CD4-positive, alpha-beta T cell treated with Interleukin-15 for 4 hours (primary cell): ENCODE results near the gene OSBP2.
"Not testable (repeated sequence)": the region's sequence is repeated elsewhere in the genome, so short reads cannot be mapped to it uniquely, and the experiment has no call there.

ENCODE experiments used
- DNase-seq: peaks from one replicate; pipeline ENCODE4 v3.0.0-alpha.2; 2020; ENCODE audit warnings: low spot score

Gene OSBP2

GRCh38 chr22:30679895-30680690 lies 14.6 kb upstream of the OSBP2 start:
- not testable (repeated sequence) for DNase-seq

DNA sequence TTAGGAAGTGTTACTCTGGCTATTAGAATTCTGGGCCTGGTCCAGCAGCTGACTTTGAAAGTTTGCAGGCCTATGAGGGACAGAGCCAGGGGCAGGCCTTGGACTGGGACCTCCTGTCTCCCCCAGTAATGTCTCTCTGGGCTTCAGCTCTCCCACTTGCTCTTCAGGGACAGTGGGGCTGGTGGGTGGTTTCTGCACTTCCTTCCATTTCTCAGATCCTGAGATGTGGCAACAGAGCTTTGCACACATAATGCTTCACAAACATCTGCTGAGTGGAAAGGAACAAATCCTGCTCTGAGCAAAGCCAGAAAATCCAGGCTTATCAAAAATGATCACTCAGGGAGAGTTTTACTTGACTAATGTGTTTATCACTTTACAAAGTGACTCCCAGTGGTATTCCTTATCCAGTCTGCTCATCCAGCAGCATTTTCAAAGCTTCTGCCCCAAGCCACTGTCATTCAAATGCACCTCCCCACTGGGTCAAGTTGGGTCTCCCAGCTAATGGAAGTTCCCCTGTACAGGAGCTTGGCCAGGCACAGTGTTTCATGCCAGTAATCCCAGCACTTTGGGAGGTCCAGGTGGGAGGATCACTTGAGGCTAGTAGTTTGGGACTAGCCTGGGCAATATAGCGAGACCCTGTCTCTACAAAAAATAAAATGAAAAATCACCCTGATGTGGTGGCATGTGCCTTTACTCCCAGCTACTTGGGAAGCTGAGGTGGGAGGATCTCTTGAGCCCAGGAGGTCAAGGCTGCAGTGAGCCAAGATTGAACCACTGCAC lies 13.5 kb upstream of the OSBP2 start:
- no peak for DNase-seq

- DNase-seq: no peak
These were observed 12.8 kb upstream of the OSBP2 start for GRCh38 chr22:30681831-30682230.

DNA sequence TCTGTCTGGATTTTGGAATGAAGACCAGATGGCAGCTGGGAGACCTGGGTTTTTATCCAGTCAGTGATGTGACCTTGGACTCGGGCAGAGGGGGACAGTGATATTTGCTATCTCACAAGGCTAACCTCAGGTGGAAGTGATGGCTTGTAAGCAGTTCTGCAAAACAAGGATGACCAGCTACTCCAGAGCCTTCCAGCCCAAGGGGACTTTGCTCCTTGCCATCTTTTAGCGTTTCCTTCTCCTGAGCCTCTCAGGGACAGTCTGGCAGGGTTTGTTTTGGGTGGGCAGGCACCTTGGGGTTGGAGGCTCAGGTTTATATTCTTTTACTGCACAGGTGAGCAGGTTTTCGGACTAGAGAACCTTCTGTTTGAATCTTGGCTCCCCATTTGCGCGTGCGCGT lies 9.5 kb upstream of the OSBP2 start:
- DNase-seq: no peak

DNA sequence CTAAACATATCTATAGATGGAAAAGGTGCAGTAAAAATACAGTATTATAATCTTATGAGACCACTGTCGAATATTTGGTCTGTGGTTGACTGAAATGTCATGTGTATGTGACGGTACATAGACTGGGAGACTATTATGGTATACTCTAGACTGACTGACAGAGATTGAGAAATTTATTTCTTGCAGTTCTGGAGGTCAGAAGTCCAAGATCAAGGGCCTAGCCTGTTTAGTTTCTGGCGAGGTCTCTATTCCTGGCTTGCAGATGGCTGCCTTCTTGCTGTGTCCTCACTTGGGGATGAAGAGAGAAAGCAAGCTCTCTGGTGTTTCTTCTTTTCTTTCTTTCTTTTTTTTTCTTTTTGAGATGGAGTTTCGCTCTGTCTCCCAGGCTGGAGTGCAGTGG lies 7.3 kb upstream of the OSBP2 start:
- no peak for DNase-seq

DNA sequence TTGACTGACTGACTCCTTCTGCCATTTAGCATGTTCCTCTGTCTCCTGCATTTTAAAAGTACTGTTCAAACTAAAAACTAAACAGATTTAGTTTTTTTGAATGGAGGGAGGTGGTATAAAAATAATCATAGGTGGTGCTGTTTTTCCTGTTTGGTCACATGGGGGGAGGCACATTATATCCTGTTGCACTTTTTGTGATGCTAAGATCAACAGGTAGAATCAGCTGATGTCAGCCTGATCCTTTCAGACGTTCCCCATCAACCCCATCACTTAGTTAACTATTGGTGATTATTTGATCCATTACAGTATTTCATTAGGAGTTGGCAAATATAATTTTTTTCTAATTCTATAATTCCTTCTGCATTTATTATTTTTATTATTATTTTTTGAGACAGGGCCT lies 5.1 kb upstream of the OSBP2 start:
- no peak for DNase-seq

GRCh38 chr22:30691204-30691603 lies 3.5 kb upstream of the OSBP2 start:
- no peak for DNase-seq

GRCh38 chr22:30694171-30694639 lies 469 bp upstream of the OSBP2 start:
- peak; percentile 45 for DNase-seq

DNA sequence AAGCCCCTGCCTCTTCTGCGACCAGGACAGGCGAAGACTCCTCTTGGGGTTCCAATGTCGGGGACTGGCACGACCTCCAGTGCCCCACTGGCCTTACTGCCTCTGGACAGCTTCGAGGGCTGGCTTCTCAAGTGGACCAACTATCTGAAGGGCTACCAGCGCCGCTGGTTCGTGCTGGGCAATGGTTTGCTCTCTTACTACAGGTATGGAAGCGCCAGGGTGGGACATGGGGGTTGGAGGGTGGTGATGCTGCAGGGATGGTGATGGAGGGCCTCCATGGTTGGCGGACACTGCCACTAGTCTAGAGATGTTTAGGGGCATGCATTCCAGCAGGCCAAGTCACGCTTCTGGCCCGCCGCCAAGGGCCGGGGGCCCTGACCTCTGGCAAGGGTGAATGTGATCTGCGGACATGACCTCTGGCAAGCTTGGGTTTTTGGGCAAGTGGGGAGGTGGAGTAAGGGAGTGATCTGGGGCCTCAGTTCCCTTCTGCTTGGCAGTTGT lies 727 bp downstream of the OSBP2 start:
- no peak for DNase-seq

GRCh38 chr22:30695871-30696655 lies 1.4 kb downstream of the OSBP2 start:
- DNase-seq: no peak

DNA sequence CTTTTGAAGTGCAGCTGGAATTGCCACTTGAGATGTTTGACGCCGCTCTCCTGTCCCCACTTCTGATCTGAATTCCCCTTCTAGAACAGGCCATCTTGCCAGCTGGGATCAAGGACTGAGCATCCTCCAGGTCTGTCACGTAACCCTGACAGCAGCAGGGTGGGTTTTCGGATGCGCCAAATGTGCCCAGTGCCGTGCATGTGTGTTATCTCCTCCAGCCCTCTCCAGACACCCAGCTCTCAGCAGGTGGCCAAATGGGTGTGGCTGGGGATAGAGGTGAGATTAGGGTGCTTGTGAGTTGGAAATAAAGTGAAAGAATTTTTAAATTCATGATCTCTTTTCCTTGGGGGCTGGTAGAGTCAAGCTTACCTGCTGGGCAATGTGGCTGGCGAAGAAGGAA lies 3.3 kb downstream of the OSBP2 start:
- no peak for DNase-seq

- DNase-seq: no peak
These were observed 7.2 kb downstream of the OSBP2 start for GRCh38 chr22:30701872-30702271.

GRCh38 chr22:30702856-30703255 lies 8.2 kb downstream of the OSBP2 start:
- no peak for DNase-seq

DNA sequence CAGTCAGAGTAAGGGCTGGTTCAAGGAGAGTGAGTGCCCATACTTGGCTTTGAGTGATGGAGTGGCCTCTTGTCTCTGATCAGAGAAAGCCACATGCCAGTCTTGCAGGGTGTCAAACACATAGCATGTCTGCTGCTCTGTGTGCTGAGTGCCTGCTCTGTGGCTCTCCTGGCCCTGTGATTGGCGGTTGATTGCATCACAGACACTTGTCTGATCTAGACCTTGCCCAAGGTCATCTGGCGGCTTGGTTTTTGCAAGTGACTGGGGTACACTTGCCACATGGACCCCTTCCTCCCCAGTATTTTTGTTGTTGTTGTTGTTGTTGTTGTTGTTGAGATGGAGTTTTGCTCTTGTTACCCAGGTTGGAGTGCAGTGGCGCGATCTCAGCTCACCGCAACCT lies 10.3 kb downstream of the OSBP2 start:
- DNase-seq: no peak

DNA sequence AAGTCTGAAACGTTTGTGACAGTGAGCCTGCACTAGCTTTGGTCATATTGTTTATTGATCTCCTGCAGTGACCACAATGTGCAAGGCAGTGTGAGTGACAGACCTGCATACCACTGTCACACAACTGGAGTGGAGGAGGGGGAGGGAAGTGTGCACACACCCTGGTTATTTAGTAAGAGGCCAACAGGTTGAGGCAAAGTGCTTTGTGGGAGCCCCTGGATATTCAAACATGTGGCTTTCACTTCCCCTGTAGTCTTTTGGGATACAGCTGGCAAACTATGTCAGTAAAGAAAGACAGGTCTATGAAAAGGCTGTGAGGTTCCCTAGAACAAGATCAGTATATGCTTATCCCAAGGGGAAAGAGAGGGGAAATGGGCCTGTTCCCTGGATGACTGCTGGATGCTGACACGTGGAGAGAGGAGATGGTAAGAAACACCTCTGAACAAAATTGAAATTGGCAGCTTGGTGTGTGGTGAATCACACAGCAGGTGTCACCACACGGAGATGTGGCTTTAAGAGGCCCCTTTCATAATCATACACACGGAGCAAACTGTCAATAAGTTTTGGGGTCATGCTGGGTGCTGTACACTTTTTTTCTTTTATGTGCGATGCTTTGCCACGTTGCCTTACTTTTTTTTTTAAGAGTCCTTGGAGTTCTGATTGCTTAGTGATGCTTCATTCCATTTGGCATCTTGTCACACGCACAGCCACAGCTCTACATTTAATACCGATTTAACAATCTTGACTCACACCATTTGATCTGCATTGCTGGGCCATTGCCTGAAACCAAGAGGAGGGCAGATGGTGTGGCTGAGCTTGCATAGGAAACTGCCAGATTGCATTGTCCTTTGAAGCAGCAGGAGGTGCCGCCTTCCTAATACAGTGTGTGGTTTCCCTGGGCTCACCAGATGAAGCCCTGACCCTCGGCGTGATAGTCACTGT lies 11.3 kb downstream of the OSBP2 start:
- DNase-seq: no peak

DNA sequence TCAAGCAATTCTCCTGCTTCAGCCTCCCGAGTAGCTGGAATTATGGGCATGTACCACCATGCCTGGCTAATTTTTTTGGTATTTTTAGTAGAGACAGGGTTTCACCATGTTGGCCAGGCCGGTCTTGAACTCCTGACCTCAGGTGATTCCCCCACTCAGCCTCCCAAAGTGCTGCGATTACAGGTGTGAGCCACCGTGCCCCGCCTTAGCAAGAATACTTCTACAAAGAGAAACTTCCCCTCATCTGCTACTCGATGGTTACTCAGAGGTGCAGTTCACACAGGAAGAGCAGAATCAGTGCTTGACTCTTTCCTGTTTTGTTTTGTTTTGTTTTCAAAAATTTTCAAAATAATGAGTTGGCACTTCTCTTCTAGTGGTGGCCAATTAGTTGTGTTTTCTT lies 15.3 kb downstream of the OSBP2 start:
- peak; percentile 53 for DNase-seq

DNA sequence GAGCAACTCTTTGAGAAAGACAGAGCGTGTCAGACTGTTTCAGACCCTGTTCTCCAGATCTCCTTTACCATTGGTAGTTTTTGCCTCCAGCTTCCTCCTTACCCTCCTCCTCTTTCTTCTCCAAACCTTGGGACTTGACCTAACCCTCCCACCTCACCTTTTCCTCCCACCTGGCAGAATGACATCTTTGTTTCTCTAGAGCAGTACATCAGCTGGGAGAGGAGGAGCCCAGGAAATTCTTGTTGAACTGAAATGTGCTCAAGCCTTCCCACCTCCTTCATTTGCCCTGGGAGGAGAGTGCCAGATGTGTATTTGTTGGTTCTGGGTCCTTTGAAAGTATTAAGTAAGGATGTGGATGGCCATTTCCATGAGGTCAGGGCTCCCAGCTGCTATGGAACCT lies 17.4 kb downstream of the OSBP2 start:
- no peak for DNase-seq

- no peak for DNase-seq
These were observed 19.4 kb downstream of the OSBP2 start for GRCh38 chr22:30714062-30714461.

GRCh38 chr22:30717331-30717921 lies 22.8 kb downstream of the OSBP2 start:
- DNase-seq: no peak

DNA sequence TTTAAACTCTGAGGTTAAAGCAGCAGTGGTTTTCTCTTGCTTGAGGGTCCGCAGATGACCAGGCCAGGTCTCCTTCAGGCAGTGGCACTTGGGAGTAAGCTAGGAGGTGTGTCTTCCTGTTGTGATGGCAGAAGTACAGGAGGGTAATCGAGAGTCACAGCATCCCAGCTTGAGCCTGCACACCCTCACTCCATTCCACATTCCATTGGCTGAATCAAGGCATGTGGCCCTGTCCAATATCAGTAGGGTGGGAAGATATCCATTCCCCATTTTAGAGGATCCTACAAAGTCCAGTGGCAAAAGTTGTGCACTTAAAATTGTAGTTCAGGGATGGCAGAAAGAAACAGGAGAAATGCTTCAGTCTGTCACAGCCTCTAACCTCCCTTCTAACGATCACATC lies 23.3 kb downstream of the OSBP2 start:
- DNase-seq: no peak

- DNase-seq: no peak
These were observed 23.8 kb downstream of the OSBP2 start for GRCh38 chr22:30718491-30718890.
